SW480 (cell line): ENCODE results near the gene TRUB1.
"Not testable (repeated sequence)": the region's sequence is repeated elsewhere in the genome, so short reads cannot be mapped to it uniquely, and the experiment has no call there.

ENCODE experiments used
- DNase-seq: peaks from one replicate; pipeline ENCODE4 v3.0.0-alpha.2; 2016; ENCODE audit warnings: low spot score

Gene TRUB1

GRCh38 chr10:114925587-114926586 is 12.1 kb upstream of the TRUB1 start:
- peak; percentile 29 for DNase-seq

- DNase-seq = no peak
Observed at GRCh38 chr10:114928818-114929217, 9.2 kb upstream of the TRUB1 start.

- DNase-seq = no peak
Observed at GRCh38 chr10:114930320-114930719, 7.7 kb upstream of the TRUB1 start.

- DNase-seq = no peak
Observed at GRCh38 chr10:114931072-114931679, 6.8 kb upstream of the TRUB1 start.

- DNase-seq = no peak
Observed at GRCh38 chr10:114932225-114932624, 5.8 kb upstream of the TRUB1 start.

- no peak for DNase-seq
Observed at GRCh38 chr10:114932945-114933344, 5.0 kb upstream of the TRUB1 start.

- DNase-seq = peak; percentile 16
Observed at GRCh38 chr10:114933588-114933987, 4.4 kb upstream of the TRUB1 start.

GRCh38 chr10:114933995-114934394 is 4.0 kb upstream of the TRUB1 start:
- not testable (repeated sequence) for DNase-seq

GRCh38 chr10:114938856-114939193 is 830 bp downstream of the TRUB1 start:
- DNase-seq = no peak

GRCh38 chr10:114940735-114941134 is 2.7 kb downstream of the TRUB1 start:
- DNase-seq = no peak

- no peak for DNase-seq
Observed at GRCh38 chr10:114943000-114943399, 5.0 kb downstream of the TRUB1 start.

GRCh38 chr10:114953047-114953446 is 15.1 kb downstream of the TRUB1 start:
- DNase-seq = no peak

GRCh38 chr10:114955984-114956383 is 18.0 kb downstream of the TRUB1 start:
- no peak for DNase-seq

GRCh38 chr10:114956466-114956865 is 18.5 kb downstream of the TRUB1 start:
- DNase-seq = no peak

GRCh38 chr10:114957122-114957521 is 19.1 kb downstream of the TRUB1 start:
- no peak for DNase-seq

- DNase-seq = no peak
Observed at GRCh38 chr10:114957673-114958072, 19.7 kb downstream of the TRUB1 start.

- peak; percentile 21 for DNase-seq
Observed at GRCh38 chr10:114962441-114962840, 24.4 kb downstream of the TRUB1 start.

- DNase-seq = no peak
Observed at GRCh38 chr10:114963908-114964307, 25.9 kb downstream of the TRUB1 start.

GRCh38 chr10:114967071-114967470 is 29.1 kb downstream of the TRUB1 start:
- no peak for DNase-seq

- DNase-seq = no peak
Observed at GRCh38 chr10:114970515-114970914, 32.5 kb downstream of the TRUB1 start.

- no peak for DNase-seq
Observed at GRCh38 chr10:114973306-114973705, 35.3 kb downstream of the TRUB1 start.

- no peak for DNase-seq
Observed at GRCh38 chr10:114973997-114974396, 36.0 kb downstream of the TRUB1 start.

GRCh38 chr10:114974625-114975024 is 36.6 kb downstream of the TRUB1 start:
- no peak for DNase-seq
